Esophagus squamous epithelium (tissue), 5 donors: ENCODE data around the gene RGS5. TPM values are rescaled to one million over a fixed set of nuclear protein-coding genes. Genes with fewer than 3 reads are reported as not detected.

Experiments used
- DNase-seq: peaks from one replicate; lab custom pipeline; 2025; lab: John Stamatoyannopoulos, UW
- H3K27ac ChIP-seq, 4 donors: fragments of 200-600 bp; sonication (generic); one replicate each; pipeline ENCODE4 v1.5.1; 2016 to 2019; ENCODE audit warnings: mild to moderate bottlenecking in 1 of 4
- H3K27me3 ChIP-seq, 4 donors: fragments of 200-600 bp; sonication (generic); 1 replicate in 3 of 4; 2 replicates in 1 of 4; pipeline versions ENCODE4 v1.5.1 to v1.6.0; 2017 to 2021; ENCODE audit warnings: antibody characterized with exemption in 1 of 4
- H3K36me3 ChIP-seq, 3 donors: fragments of 200-600 bp; sonication (generic); one replicate each; pipeline ENCODE4 v1.5.1; 2016 to 2019
- H3K4me1 ChIP-seq, 3 donors: fragments of 200-600 bp; sonication (generic); one replicate each; pipeline ENCODE4 v1.5.1; 2017 to 2019
- H3K4me3 ChIP-seq, 4 donors: fragments of 200-600 bp; sonication (generic); 1 replicate in 3 of 4; 2 replicates in 1 of 4; pipeline ENCODE4 v1.5.1; 2016 to 2019; ENCODE audit warnings: mild to moderate bottlenecking in 2 of 4, moderate library complexity in 1 of 4
- H3K9me3 ChIP-seq, 3 donors: fragments of 200-600 bp; sonication (generic); one replicate each; pipeline ENCODE4 v1.5.1; 2016 to 2019
- POLR2A ChIP-seq, 4 donors: fragments of 450-650 bp; IDR thresholded peaks; one replicate each; pipeline ENCODE4 v1.6.1; 2017; ENCODE audit warnings: antibody characterized with exemption in 4 of 4, mild to moderate bottlenecking in 4 of 4, moderate library complexity in 3 of 4
- WGBS, 2 donors: methylation state at CpG; one replicate each; pipeline ENCODE4 v1.1.5; 2018; 5-methylcytosine and 5-hydroxymethylcytosine counted together
- intact Hi-C: fragments of 100-400 bp; cut with DNase I; formaldehyde crosslinking; loops from one replicate; pipeline ENCODE4 v1.15.0; 2022
- total RNA-seq, 4 donors: library from RNA; depleted of rRNA; stranded (reverse); fragments of >200 nt; gene quantifications; one replicate each; pipeline ENCODE4 v1.1.0, GENCODE V29; 2016
- TF ChIP-seq, protein P1 (sequence below), 6 experiments: fragments of 450-650 bp in 4 of 6; fragments of 200-600 bp in 2 of 6; sonication (generic) in 2 of 6; IDR thresholded peaks; one replicate each; pipeline ENCODE4 v1.5.1; 2016 to 2019; ENCODE audit warnings: antibody characterized with exemption in 6 of 6, mild to moderate bottlenecking in 4 of 6, moderate library complexity in 4 of 6
- donor health status: DM: yes; HTN: yes; CAD: no.

The RGS5 gene
- total RNA-seq, 4 donors from 2014 or later: 11.3 to 55.7 (median 23.3) TPM

DNA sequence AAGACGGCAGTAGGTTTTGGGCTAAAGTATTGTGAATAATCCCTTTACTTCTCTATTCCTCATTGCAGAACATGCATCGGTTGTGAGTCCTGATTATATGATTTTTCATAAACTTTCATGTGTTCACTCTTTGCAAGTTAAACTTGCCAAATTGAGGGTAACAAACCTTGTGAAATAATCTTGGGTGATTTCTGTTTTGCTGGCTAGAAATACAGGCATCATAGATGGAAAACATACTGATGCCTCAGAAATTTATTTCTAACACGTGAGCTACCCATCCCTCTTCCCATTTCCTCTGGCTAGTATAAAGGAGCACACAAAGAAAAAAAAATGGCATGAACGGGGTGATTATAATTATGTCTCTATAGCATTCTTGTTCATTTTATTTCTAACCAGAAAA is 39.6 kb downstream of the RGS5 start:
- no peak for DNase-seq
- WGBS, 2 donors: 49 to 65% methylated on average over 4 of the region's 4 CpGs
- TF ChIP-seq POLR2A (IDR thresholded peaks at IDR 0.05): no peak
- TF ChIP-seq, protein P1, sequence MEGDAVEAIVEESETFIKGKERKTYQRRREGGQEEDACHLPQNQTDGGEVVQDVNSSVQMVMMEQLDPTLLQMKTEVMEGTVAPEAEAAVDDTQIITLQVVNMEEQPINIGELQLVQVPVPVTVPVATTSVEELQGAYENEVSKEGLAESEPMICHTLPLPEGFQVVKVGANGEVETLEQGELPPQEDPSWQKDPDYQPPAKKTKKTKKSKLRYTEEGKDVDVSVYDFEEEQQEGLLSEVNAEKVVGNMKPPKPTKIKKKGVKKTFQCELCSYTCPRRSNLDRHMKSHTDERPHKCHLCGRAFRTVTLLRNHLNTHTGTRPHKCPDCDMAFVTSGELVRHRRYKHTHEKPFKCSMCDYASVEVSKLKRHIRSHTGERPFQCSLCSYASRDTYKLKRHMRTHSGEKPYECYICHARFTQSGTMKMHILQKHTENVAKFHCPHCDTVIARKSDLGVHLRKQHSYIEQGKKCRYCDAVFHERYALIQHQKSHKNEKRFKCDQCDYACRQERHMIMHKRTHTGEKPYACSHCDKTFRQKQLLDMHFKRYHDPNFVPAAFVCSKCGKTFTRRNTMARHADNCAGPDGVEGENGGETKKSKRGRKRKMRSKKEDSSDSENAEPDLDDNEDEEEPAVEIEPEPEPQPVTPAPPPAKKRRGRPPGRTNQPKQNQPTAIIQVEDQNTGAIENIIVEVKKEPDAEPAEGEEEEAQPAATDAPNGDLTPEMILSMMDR (IDR thresholded peaks at IDR 0.05): no peak
- no peak overlapping the region for H3K4me3 ChIP-seq
- no peaks in the 10 kb centered on the region for H3K27me3 ChIP-seq
- no peaks in the 10 kb centered on the region for H3K36me3 ChIP-seq
- H3K9me3 ChIP-seq: no peaks in the 10 kb centered on the region
- intact Hi-C loops: no loop called here
- H3K4me1 ChIP-seq: peaks cover 0 to 28% (median 4%) of the 10 kb centered on the region in 3 donors
- H3K27ac ChIP-seq: peak overlapping the region in 2 of 4 donors; percentile 4 to 51

DNA sequence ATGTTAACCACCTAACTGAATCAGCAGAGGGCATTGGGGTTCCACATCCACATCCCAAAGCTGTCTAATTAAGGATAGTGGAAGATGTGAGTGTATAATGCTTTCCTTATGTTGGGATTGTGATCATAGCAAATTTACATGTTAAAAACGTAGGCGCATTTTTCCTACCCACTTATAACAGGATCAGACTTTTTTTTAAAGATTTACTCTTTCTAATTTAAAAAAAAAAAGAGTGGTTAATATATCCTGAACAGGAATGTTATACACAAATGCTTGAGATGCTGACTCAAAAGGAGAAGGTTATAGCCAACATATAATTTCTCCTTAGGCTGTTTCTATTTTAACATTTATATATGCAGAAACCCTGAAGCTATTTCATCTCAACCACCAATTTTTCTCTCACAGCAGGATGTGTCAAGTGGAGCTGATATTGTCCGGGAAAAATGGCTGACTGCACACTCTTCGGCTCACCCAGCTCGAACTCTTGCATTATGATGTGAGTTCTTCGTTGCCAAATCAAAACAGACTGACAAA is 40.3 kb downstream of the RGS5 start:
- no peak for TF ChIP-seq POLR2A (IDR thresholded peaks at IDR 0.05)
- TF ChIP-seq, protein P1 (IDR thresholded peaks at IDR 0.05): no peak
- Histone ChIP-seq H3K9me3 (no peaks in the 10 kb centered on the region), H3K27ac (peak overlapping the region in 3 of 4 donors; percentile 4 to 51 (median 10)), H3K4me3 (no peak overlapping the region), H3K27me3 (no peaks in the 10 kb centered on the region), H3K36me3 (no peaks in the 10 kb centered on the region), H3K4me1 (peaks cover 0 to 21% (median 2%) of the 10 kb centered on the region in 3 donors)
- 54 to 78% methylated on average over 6 of the region's 6 CpGs for WGBS, 2 donors
- intact Hi-C loops: no loop called here
- DNase-seq: no peak

DNA sequence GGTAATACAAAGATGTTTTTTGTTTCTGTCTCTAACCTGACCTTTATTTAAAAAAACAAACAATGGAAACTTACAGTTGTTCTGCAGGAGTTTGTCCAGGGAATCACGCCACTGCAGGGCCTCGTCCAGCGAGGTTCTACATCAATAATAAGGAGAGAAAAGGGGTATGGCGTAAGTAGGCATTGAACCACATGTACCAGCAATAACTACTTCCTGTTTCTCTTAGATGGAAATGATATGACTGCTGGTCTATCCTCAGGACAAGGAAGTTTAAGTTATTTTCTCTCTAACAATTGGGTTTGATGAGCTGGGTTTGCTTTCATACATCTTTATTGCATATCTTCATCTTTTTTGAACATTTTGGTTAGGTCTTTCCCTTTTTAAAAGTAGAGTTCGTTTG is 40.9 kb downstream of the RGS5 start:
- WGBS, 2 donors: 71 to 81% methylated on average over 5 of the region's 5 CpGs
- Histone ChIP-seq H3K4me1 (peaks cover 0 to 15% (median 0%) of the 10 kb centered on the region in 3 donors), H3K36me3 (no peaks in the 10 kb centered on the region), H3K27ac (no peak overlapping the region), H3K4me3 (no peak overlapping the region), H3K9me3 (no peaks in the 10 kb centered on the region), H3K27me3 (no peaks in the 10 kb centered on the region)
- DNase-seq: no peak
- intact Hi-C loops: no loop called here
- no peak for TF ChIP-seq POLR2A (IDR thresholded peaks at IDR 0.05)
- TF ChIP-seq, protein P1 (IDR thresholded peaks at IDR 0.05): no peak

DNA sequence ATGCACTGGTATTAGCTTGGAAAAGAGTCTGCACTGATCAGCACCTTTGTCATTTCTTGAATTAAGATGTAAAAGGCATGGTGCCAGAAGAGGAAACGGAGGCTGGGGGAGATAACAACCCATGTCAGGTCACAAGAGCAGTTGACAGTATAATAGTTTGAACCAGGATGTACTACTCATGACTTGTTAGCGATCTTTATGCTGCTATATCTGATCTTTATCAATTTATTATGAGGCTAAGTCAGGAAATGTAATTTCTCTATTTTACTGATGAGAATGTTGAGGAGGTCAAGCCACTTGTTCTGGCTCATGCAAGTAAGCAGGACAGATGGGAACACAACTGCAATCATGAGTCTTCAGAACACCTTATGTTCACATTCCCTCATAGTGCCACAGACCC is 41.4 kb downstream of the RGS5 start:
- no peak overlapping the region for H3K27ac ChIP-seq
- no peaks in the 10 kb centered on the region for H3K9me3 ChIP-seq
- no peak overlapping the region for H3K4me3 ChIP-seq
- DNase-seq: no peak
- H3K36me3 ChIP-seq: no peaks in the 10 kb centered on the region
- intact Hi-C loops: no loop called here
- H3K4me1 ChIP-seq: peaks cover 0 to 10% (median 0%) of the 10 kb centered on the region in 3 donors
- 67 to 79% methylated on average over 2 of the region's 2 CpGs for WGBS, 2 donors
- no peak for TF ChIP-seq POLR2A (IDR thresholded peaks at IDR 0.05)
- TF ChIP-seq, protein P1 (IDR thresholded peaks at IDR 0.05): no peak
- no peaks in the 10 kb centered on the region for H3K27me3 ChIP-seq

DNA sequence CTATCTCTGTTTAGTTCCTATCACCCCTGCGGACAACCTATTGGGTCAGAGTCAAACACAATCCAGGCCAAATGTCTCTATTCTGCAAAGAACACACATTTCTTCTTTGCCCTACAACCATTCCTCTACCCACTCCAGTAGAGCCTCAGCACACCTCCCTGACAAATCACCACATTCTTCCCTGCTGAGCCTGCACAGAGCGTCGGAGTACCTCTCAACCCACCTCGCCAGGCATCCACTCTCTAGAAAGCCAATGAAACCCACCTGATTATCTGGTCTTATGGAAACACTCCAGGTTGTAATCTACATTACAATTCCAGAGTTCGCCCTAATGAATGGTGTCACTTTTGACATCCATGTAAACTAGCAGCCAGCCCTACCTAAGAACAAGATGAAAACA is 47.1 kb downstream of the RGS5 start:
- no peak overlapping the region for H3K27ac ChIP-seq
- H3K4me1 ChIP-seq: no peaks in the 10 kb centered on the region
- H3K9me3 ChIP-seq: no peaks in the 10 kb centered on the region
- no peaks in the 10 kb centered on the region for H3K36me3 ChIP-seq
- H3K27me3 ChIP-seq: no peaks in the 10 kb centered on the region
- no peak overlapping the region for H3K4me3 ChIP-seq
- TF ChIP-seq, protein P1 (IDR thresholded peaks at IDR 0.05): no peak
- TF ChIP-seq POLR2A (IDR thresholded peaks at IDR 0.05): no peak
- WGBS, 2 donors: 89 to 98% methylated on average over 5 of the region's 5 CpGs
- no peak for DNase-seq
- intact Hi-C loops: no loop called here
